ENCODE measurements around the gene IGFBP5. TPM values are rescaled to one million over a fixed set of nuclear protein-coding genes. Genes with fewer than 3 reads are reported as not detected.

Gene IGFBP5
- total RNA-seq, 4 donors from 2014 or later, result 313 to 1,402 (median 682) TPM

- no peaks in the 10 kb centered on the region for H3K27me3 ChIP-seq
- no peaks in the 10 kb centered on the region for H3K9me3 ChIP-seq
- TF ChIP-seq POLR2AphosphoS5 (IDR thresholded peaks at IDR 0.05) (no peak), CTCF (IDR thresholded peaks at IDR 0.05) (no peak), EP300 (IDR thresholded peaks at IDR 0.05) (no peak), POLR2A (IDR thresholded peaks at IDR 0.05) (no peak)
- no peak overlapping the region for H3K27ac ChIP-seq
- H3K36me3 ChIP-seq, result no peaks in the 10 kb centered on the region
- no peak overlapping the region for H3K4me3 ChIP-seq
- H3K4me1 ChIP-seq, result peaks cover 0 to 20% (median 0%) of the 10 kb centered on the region in 3 donors
- ATAC-seq, result no peak
- 89 to 100% methylated on average over 1 of the region's 1 CpG for WGBS, 2 donors (ENCODE audit: low coverage in 1 of 2)
Observed at GRCh38 chr2:216721141-216721540, 25.8 kb upstream of the IGFBP5 start.

- H3K9me3 ChIP-seq, result no peaks in the 10 kb centered on the region
- H3K4me1 ChIP-seq, result peaks cover 0 to 23% (median 0%) of the 10 kb centered on the region in 3 donors
- no peaks in the 10 kb centered on the region for H3K36me3 ChIP-seq
- 90 to 100% methylated on average over 1 to 4 of the region's 4 CpGs for WGBS, 2 donors (ENCODE audit: low coverage in 1 of 2)
- no peak overlapping the region for H3K4me3 ChIP-seq
- H3K27ac ChIP-seq, result no peak overlapping the region
- ATAC-seq, result no peak
- no peaks in the 10 kb centered on the region for H3K27me3 ChIP-seq
- no peak for TF ChIP-seq EP300 (IDR thresholded peaks at IDR 0.05)
- no peak for TF ChIP-seq POLR2AphosphoS5 (IDR thresholded peaks at IDR 0.05)
- TF ChIP-seq POLR2A (IDR thresholded peaks at IDR 0.05), result no peak
- no peak for TF ChIP-seq CTCF (IDR thresholded peaks at IDR 0.05)
Observed at GRCh38 chr2:216720722-216721121, 25.4 kb upstream of the IGFBP5 start.

- no peak overlapping the region for H3K27ac ChIP-seq
- no peaks in the 10 kb centered on the region for H3K9me3 ChIP-seq
- 92 to 94% methylated on average over 3 of the region's 8 CpGs for WGBS, 2 donors (ENCODE audit: low coverage in 1 of 2)
- no peaks in the 10 kb centered on the region for H3K27me3 ChIP-seq
- no peaks in the 10 kb centered on the region for H3K36me3 ChIP-seq
- TF ChIP-seq POLR2AphosphoS5 (IDR thresholded peaks at IDR 0.05) (no peak), CTCF (IDR thresholded peaks at IDR 0.05) (no peak), EP300 (IDR thresholded peaks at IDR 0.05) (no peak), POLR2A (IDR thresholded peaks at IDR 0.05) (no peak)
- ATAC-seq, result no peak
- no peak overlapping the region for H3K4me3 ChIP-seq
- peaks cover 0 to 47% (median 5%) of the 10 kb centered on the region in 3 donors for H3K4me1 ChIP-seq
Observed at GRCh38 chr2:216717907-216718615, 22.7 kb upstream of the IGFBP5 start.

- TF ChIP-seq CTCF (IDR thresholded peaks at IDR 0.05), result no peak
- no peak for TF ChIP-seq POLR2AphosphoS5 (IDR thresholded peaks at IDR 0.05)
- TF ChIP-seq POLR2A (IDR thresholded peaks at IDR 0.05), result no peak
- no peak for TF ChIP-seq EP300 (IDR thresholded peaks at IDR 0.05)
- Histone ChIP-seq H3K4me3 (no peak overlapping the region), H3K27ac (no peak overlapping the region), H3K27me3 (no peaks in the 10 kb centered on the region), H3K36me3 (no peaks in the 10 kb centered on the region), H3K9me3 (no peaks in the 10 kb centered on the region), H3K4me1 (peaks cover 0 to 47% (median 5%) of the 10 kb centered on the region in 3 donors)
- no peak for ATAC-seq
- WGBS, 2 donors (ENCODE audit: low coverage in 1 of 2), result 16% methylated on average over 3 of the region's 4 CpGs; no CpG with 5 or more reads in 1 of the 2 donors
Observed at GRCh38 chr2:216717491-216717901, 22.1 kb upstream of the IGFBP5 start.

- Histone ChIP-seq H3K27me3 (no peaks in the 10 kb centered on the region), H3K4me3 (no peak overlapping the region), H3K9me3 (no peaks in the 10 kb centered on the region), H3K36me3 (no peaks in the 10 kb centered on the region), H3K4me1 (peaks cover 0 to 57% (median 5%) of the 10 kb centered on the region in 3 donors), H3K27ac (peak overlapping the region in 3 of 4 donors; percentile 46 to 56 (median 50))
- no peak for TF ChIP-seq POLR2A (IDR thresholded peaks at IDR 0.05)
- no peak for TF ChIP-seq CTCF (IDR thresholded peaks at IDR 0.05)
- WGBS, 2 donors (ENCODE audit: low coverage in 1 of 2), result no CpG with 5 or more reads among the region's 4 CpGs
- ATAC-seq, result no peak
Observed at GRCh38 chr2:216716109-216716508, 20.8 kb upstream of the IGFBP5 start.

All from gastroesophageal sphincter (tissue), 4 donors.